ENCODE results near the gene ARSA.

ARSA gene

DNA sequence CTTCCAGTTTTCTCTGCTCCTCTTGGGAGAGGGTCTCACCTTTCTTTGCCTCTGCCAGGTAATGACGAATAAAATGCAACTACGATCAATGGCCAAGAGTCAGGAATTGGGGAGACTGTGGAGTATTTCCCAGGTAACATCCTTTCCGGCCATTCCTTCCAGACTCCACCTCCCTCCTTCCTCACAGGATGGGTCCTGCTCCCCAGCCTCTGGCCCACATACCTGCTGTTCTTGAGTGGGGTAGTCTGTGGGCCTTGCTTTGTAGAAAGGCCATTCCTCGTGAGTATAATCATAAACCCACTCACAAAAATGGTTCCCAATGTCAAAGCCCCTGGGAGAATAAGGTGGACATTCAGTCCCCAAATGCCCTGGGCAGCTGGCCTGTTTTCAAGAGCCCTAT lies 48.2 kb downstream of the ARSA start:
- no peak for DNase-seq (ENCODE audit: low read depth)

DNA sequence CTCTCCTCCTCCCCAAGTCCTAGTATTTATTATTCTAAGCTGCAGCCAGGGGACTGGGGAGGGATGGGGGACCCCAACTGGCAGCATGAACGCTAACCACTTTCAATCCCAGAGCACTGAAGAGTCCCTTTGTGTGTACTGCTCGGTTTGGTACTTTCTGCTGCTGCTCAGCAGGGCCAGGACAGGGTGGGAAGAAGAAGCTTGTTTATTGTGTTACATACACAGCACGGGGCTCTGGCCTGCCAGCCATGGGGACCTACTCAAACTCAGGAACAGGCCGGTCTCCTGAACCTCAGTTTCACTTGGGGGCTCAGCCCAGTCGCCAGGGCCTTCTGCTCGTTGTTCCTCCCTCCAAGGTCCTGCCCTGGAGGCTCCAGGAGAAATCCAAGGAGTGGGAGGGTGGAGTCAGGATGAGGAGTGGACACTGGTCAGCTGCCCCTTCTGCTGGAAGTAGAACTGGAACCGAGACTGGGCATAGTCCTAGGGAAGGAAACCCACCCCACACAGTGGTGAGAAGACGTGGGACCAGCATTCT lies 49.1 kb downstream of the ARSA start:
- no peak for DNase-seq (ENCODE audit: low read depth)

DNA sequence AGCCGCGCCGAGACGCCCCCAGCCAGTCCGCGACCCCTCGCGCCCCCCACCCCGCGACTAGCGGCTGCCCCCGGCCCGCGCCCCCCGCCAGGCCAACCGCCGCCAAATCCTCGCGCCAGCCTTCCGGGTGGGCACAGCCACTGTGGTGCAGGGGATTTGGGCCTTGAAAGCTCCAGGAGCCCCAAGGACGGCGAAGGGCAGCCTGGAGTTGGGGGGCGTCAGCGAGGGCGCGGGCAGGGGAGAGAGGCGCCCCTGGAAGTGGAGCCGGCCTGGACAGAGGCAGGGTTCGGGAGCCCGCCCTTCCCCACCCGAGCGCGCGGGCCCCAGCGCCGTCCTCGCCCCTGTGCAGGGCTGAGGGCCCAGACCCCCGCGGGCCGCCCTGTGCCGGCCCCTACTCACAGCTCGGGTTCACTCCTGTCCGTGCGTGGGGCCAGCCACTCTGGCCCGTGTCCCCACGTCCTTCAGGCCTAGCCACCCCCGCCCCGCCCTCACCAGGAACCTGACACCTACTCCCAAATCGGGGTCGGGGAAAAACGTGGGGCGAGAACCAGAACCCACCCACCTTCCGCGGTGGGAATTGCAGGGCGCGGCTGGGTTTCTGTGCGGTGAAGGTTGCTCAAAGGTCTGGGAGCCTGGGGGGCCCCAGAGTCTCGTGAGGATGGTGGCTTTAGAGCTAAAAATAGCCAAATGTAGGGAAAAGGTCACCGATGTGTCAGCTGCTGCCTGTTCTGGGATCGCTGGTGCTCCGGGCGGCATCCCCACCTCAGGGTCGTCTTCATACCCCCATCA lies 49.8 kb downstream of the ARSA start, which contains the start of gene CPT1B:
Gene CPT1B, minus strand, starts transcription at position 441 of the 789 bp plus-strand sequence. CDS start 512 bp downstream, outside the sequence.
- DNase-seq (ENCODE audit: low read depth) = no peak

DNA sequence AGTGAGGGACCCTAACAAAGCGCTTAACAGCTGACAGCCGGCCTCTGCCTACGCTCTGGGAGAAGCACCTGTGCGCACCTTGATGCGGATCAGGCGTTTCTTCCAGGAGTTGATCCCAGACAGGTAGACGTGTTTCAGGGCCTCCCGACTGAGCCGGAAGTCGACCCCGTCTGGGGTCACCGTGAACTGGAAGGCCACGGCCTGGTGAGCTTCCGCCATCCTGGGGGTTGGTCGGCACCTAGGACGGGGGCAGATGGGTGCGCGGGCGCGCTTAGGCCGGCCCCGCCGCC lies 50.3 kb downstream of the ARSA start:
- no peak for DNase-seq (ENCODE audit: low read depth)

DNA sequence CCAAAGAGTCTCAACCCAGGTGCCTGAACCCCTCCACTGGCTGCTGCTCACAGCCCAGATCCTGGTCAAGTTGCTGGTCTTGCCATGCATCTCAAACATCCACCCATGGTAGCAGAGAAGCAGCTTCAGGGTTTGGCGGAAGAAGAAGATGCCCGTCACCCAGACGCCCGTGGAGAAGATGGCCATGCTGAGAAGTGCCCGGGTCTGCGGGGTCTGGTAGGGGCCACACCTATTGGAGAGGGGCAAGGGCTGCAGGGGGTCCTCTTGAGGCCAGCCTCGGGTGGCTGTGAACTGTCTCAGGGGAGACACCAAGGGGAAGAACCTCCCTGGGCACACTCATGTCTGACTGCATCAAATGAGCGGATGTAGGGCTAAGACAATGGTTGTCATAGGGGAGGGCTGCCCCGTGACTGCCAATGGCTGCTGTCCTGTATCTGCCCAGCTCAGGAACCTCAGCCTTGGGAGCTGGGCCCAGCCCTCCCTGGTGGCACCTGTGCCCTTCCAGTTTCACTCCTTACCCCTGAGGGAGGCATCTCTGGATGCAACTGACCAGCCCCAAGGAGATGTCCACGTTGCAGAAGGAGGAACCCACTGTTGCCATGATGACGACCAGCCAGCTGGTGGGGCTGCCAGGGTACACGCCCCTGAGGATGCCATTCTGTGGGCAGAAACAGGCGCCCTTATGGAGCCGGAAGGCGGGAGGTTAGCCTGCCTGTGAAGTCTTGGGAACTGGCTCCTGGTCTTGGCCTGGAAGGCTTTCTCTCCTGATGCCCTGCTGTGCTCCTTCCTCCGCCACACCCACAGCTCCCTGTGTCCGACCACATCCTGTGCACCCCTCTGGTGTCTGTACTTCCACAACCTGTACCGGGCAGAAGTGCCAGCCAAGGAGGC lies 50.9 kb downstream of the ARSA start:
- DNase-seq (ENCODE audit: low read depth) = no peak

DNA sequence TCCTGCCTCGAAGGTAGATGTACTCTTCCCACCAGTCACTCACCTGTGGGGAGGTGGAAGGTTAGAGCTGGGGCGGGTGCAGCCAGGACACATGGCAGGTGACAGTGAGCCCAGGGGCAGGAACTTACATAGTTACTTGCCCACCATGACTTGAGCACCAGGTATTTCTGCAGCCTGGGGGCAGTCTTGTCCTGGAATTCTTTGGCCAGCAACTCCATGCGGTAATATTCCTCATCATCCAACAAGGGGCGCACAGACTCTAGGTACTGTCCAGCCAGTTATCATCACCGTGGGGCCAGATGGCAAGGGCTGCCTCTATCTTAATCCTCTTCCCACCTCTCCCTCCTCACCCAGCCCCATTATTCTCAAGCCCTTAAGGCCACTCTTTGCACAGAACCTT lies 51.9 kb downstream of the ARSA start:
- no peak for DNase-seq (ENCODE audit: low read depth)

DNA sequence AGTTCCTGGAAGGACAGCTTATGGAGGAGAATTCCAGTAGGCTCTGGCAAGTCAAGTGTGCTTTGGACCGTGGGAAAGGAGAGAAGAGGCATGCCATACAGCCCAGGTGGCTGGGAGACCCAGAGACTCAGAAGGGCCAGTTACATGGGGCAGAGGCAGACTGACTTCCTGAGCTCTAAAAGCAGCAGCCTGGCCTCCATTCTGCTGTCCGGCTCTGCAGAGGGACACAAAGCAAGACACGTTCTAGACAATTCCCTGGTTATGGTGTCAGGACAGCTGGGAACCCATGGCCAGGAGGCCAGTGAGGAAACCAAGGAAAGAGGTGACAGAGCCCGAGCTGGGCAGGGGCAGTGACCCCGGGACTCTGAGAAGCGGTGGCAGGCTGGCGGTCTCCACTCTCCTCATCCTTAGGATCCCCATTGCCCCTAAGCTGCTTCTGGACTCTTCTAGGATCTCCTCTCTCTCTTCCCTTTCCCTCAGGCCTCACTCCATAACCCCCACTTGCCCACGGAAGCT lies 52.5 kb downstream of the ARSA start:
- DNase-seq (ENCODE audit: low read depth) = no peak
